Measurements from ENCODE around the gene WDR27. TPM values are rescaled to one million over a fixed set of nuclear protein-coding genes. Genes with fewer than 3 reads are reported as not detected.

WDR27 gene
- total RNA-seq, 1 donor from 2014 or later, result 27.2 TPM

- no peak overlapping the region for H3K4me3 ChIP-seq (ENCODE audit: low read depth, low read length)
- no peak for DNase-seq (ENCODE audit: low read depth)
- no peak for TF ChIP-seq CTCF (conservative IDR thresholded peaks at IDR 0.05; ENCODE audit: low read depth, low read length)
These were observed 143.9 kb downstream of the WDR27 start for GRCh38 chr6:169557887-169558286.

DNA sequence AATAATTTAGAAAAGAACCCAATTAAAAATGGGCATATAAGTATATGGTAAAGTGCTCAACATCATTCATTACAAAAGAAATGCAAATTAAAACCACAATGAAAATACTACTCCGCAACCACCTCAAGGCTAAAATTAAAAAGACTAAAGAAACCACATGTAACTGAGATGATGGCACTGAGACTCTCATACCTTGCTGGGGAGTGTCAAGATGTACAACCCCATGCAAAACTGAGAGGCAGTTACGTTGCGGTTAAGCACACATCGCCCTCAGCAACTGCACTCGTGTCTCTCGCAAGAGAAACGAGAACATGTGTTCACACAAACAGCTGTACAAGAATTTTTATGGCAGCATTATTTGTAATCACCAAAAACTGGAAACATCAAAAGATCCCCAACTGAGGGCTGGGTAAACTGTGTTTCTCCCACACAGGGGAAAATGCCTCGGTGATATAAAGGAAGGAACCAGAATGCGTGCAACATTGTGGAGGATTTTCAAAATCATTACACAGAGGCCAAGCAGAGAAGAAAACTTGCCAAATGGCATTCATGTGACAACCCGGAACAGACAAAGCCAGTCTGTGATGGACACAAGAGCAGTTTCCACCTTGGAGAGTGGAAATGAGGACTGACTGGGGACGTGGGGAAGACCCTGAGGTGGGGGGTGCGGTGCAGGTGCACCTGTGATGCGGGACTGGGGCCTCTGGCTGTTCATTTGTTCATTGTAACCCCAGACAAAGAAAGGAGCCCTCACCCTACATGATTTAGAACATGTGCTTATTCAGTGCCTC, 144.9 kb downstream of the WDR27 start:
- H3K4me3 ChIP-seq (ENCODE audit: low read depth, low read length), result no peak overlapping the region
- no peak for TF ChIP-seq CTCF (conservative IDR thresholded peaks at IDR 0.05; ENCODE audit: low read depth, low read length)
- DNase-seq (ENCODE audit: low read depth), result no peak

GRCh38 chr6:169555971-169556617, 145.7 kb downstream of the WDR27 start:
- DNase-seq (ENCODE audit: low read depth), result no peak
- TF ChIP-seq CTCF (conservative IDR thresholded peaks at IDR 0.05; ENCODE audit: low read depth, low read length), result no peak
- H3K4me3 ChIP-seq (ENCODE audit: low read depth, low read length), result no peak overlapping the region

DNA sequence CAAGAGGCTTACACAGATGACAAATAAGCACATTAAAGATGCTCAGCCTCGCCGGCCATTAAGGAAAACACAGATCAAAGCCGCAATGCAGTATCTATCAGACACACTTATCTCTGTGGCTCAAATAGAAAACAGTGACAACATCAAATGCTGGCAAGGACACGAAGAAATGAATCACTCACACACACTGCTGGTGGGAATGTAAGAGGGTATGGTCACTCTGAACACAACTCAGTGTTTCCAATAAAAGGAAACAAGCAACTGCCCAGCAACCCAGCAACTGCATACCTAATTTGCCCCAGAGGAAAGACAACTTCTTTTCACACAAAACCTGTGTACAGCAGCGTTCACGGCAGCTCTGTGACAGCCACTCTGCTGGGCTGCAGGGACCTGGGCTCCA, 155.8 kb downstream of the WDR27 start:
- no peak for TF ChIP-seq CTCF (conservative IDR thresholded peaks at IDR 0.05; ENCODE audit: low read depth, low read length)
- no peak overlapping the region for H3K4me3 ChIP-seq (ENCODE audit: low read depth, low read length)
- DNase-seq (ENCODE audit: low read depth), result no peak

DNA sequence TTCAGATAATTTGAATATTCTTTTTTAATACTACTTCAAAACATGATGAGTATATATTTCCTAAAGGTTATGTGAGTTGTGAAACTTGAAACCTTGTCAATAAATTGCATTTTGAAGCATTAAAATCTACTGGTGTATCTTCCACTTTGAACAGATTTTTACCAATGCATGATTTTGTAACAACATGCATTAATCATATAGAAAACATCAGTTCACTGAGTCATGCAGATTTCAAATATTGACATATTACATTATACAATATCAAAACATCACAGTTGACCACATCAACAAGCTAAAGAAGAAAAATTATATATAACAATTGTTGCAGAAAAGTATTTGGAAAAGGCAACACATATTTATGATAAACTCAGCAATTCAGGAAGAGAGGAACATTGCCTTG, 158.1 kb downstream of the WDR27 start:
- H3K4me3 ChIP-seq (ENCODE audit: low read depth, low read length), result no peak overlapping the region
- TF ChIP-seq CTCF (conservative IDR thresholded peaks at IDR 0.05; ENCODE audit: low read depth, low read length), result no peak
- DNase-seq (ENCODE audit: low read depth), result no peak

GRCh38 chr6:169542491-169542890, 159.3 kb downstream of the WDR27 start:
- no peak for DNase-seq (ENCODE audit: low read depth)
- TF ChIP-seq CTCF (conservative IDR thresholded peaks at IDR 0.05; ENCODE audit: low read depth, low read length), result no peak
- no peak overlapping the region for H3K4me3 ChIP-seq (ENCODE audit: low read depth, low read length)
